SH-SY5Y (cell line): ENCODE results near the gene EMCN.

ENCODE experiments used
- GATA2 ChIP-seq: IDR thresholded peaks from 2 replicates; pipeline ENCODE4 v1.6.1; 2011; ENCODE audit warnings: mild to moderate bottlenecking, low read depth, low read length
- GATA3 ChIP-seq: IDR thresholded peaks from 2 replicates; pipeline ENCODE4 v1.6.1; 2011; ENCODE audit warnings: low read depth, mild to moderate bottlenecking, low read length, moderate library complexity

GRCh38 chr4:100566396-100566795 lies 48.6 kb upstream of the EMCN start:
- no peak for TF ChIP-seq GATA3
- no peak for TF ChIP-seq GATA2
